ENCODE results near the gene KIF1B. TPM values are rescaled to one million over a fixed set of nuclear protein-coding genes. Genes with fewer than 3 reads are reported as not detected.

KIF1B gene
- total RNA-seq, 1 donor from 2014 or later: 49.4 TPM

DNA sequence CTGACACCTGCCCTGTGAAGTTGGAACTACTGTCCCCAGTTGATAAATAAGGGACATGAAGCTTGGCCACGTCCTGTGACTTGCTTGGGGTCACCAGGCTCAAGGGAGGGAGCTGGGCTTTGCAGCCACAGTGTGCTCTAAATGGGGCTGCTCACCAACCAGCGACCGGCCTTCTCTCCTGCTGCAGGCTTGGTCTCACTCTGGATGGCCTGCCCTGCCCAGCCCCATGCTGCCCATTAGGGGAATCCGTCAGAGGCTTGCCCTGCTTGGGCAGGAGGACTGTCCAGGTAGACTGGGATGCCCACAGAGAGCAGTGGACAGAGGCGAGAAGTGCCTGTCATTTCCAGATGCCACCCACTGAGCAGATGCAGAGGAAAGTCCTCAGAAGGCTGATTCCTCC, 218.6 kb downstream of the KIF1B start:
- H3K9me3 Mint-ChIP-seq (ENCODE audit: low read depth): no peaks in the 10 kb centered on the region
- no peak overlapping the region for H3K27ac Mint-ChIP-seq (ENCODE audit: unreplicated experiment)
- no peak overlapping the region for H3K4me3 Mint-ChIP-seq (ENCODE audit: unreplicated experiment)
- H3K4me1 Mint-ChIP-seq (ENCODE audit: low read depth): peaks cover 18% of the 10 kb centered on the region
- TF ChIP-seq, protein P1, sequence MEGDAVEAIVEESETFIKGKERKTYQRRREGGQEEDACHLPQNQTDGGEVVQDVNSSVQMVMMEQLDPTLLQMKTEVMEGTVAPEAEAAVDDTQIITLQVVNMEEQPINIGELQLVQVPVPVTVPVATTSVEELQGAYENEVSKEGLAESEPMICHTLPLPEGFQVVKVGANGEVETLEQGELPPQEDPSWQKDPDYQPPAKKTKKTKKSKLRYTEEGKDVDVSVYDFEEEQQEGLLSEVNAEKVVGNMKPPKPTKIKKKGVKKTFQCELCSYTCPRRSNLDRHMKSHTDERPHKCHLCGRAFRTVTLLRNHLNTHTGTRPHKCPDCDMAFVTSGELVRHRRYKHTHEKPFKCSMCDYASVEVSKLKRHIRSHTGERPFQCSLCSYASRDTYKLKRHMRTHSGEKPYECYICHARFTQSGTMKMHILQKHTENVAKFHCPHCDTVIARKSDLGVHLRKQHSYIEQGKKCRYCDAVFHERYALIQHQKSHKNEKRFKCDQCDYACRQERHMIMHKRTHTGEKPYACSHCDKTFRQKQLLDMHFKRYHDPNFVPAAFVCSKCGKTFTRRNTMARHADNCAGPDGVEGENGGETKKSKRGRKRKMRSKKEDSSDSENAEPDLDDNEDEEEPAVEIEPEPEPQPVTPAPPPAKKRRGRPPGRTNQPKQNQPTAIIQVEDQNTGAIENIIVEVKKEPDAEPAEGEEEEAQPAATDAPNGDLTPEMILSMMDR (IDR thresholded peaks at IDR 0.05): no peak
- DNase-seq (ENCODE audit: low spot score): no peak
- no peaks in the 10 kb centered on the region for H3K36me3 Mint-ChIP-seq (ENCODE audit: low read depth)
- H3K27me3 Mint-ChIP-seq (ENCODE audit: low read depth): no peaks in the 10 kb centered on the region

DNA sequence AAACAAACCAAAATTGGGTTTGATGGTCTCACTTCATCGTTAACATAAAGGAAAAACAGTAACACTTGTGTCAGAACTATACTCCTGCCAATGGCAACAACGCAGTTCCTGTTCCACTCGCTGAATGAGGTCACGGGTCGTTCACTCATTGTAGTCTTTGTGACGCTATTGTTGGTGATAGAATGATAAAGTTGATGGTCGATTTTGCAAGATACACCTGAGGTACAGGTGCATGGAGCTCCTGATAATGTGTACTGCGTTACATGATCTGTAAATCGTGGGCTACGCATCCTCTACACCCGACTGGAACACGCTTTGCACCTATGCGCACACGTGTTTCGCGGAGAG, 219.5 kb downstream of the KIF1B start:
- no peak overlapping the region for H3K27ac Mint-ChIP-seq (ENCODE audit: unreplicated experiment)
- DNase-seq (ENCODE audit: low spot score): no peak
- TF ChIP-seq, protein P1 (IDR thresholded peaks at IDR 0.05): no peak
- no peaks in the 10 kb centered on the region for H3K9me3 Mint-ChIP-seq (ENCODE audit: low read depth)
- H3K4me3 Mint-ChIP-seq (ENCODE audit: unreplicated experiment): peak overlapping the region; percentile 88
- no peaks in the 10 kb centered on the region for H3K36me3 Mint-ChIP-seq (ENCODE audit: low read depth)
- H3K27me3 Mint-ChIP-seq (ENCODE audit: low read depth): no peaks in the 10 kb centered on the region
- peaks cover 17% of the 10 kb centered on the region for H3K4me1 Mint-ChIP-seq (ENCODE audit: low read depth)

DNA sequence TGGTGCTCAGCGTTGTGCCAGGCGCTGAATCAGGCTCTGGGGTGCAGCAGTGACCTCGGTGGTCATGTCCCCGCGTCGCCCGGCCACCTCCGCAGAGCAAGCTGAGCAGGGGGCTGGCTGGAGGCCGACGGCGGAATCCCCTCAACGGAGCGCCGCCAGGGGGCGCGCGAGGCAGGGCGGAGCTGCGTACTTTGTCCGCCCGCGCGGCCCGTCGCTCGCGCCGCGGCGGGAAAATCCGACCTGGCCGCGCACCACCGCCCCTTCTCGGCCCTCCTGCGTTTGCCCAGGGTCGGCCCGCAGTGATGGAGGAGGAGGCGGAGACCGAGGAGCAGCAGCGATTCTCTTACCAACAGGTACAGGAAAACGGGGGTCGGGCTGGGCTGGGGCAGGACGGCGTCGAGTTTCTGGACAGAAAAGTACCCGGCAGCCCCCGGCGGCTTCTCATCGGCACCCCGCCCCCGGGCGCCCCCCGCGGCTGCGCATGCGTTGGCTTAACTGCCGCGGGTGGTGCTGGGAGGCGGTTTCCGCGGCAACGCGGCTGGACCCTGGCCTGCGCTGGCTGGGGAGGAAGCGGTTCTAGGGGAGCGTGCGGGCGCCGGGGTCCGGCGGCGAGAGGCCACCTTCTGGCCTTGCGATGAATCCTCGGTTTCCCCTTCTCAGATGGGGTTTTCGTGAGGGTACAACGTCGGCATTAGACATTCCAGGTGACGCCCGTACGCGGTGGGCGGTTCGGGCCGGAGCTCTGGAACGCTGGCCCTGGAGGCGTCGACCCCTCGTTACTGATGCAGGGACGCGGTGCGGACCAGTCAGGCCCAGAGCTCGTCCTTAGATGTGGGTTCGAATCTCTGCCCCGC, 220.1 kb downstream of the KIF1B start, which contains the start of gene CENPS:
CENPS (plus strand) TSS at position 218 of the 854 bp plus-strand sequence; CDS start at position 303, 85 bp downstream.
- H3K36me3 Mint-ChIP-seq (ENCODE audit: low read depth): no peaks in the 10 kb centered on the region
- peak within 1 kb of the TSS; percentile 88 for H3K4me3 Mint-ChIP-seq (ENCODE audit: unreplicated experiment)
- H3K27ac Mint-ChIP-seq (ENCODE audit: unreplicated experiment): peak within 1 kb of the TSS; percentile 80
- TF ChIP-seq, protein P1 (IDR thresholded peaks at IDR 0.05): peak; percentile 96
- H3K27me3 Mint-ChIP-seq (ENCODE audit: low read depth): no peaks in the 10 kb centered on the region
- no peaks in the 10 kb centered on the region for H3K9me3 Mint-ChIP-seq (ENCODE audit: low read depth)
- no peak for DNase-seq (ENCODE audit: low spot score)
- H3K4me1 Mint-ChIP-seq (ENCODE audit: low read depth): peaks cover 17% of the 10 kb centered on the region

Small RNAs within 50 kb of the gene (microRNA-seq; reads per million reads assigned to microRNA genes)
- not detected for gene MIR1273D (ENCODE audit: borderline number of aligned reads)

Other genes starting within 250 kb of the KIF1B start
- gene RBP7, start 213.3 kb upstream of the KIF1B start, total RNA-seq: 0.47 TPM in 1 of 3 replicates, not detected in the others
- gene UBE4B, start 177.6 kb upstream of the KIF1B start, total RNA-seq: 46.3 to 51.9 TPM (median 47.1 TPM) in 3 replicates
- gene PGD, start 188.5 kb downstream of the KIF1B start, total RNA-seq: 114 to 208 TPM (median 118 TPM) in 3 replicates
- 11.3 to 18.7 TPM (median 12.9 TPM) in 3 replicates for gene CENPS, start 219.9 kb downstream of the KIF1B start, total RNA-seq
- gene CORT, start 239.5 kb downstream of the KIF1B start, total RNA-seq: 0.65 TPM in 1 of 3 replicates, not detected in the others

All from chondrocyte (in vitro differentiated cells).